Stimulated activated naive B cell treated with anti-CD40 and anti-IgM and Interleukin-4, amounts not matched to agents 10 μg/mL and 1 μg/mL and 100 μg/mL, for 72 hours (primary cell): ENCODE results near the gene ATAD3C.
"Not testable (repeated sequence)": the region's sequence is repeated elsewhere in the genome, so short reads cannot be mapped to it uniquely, and the experiment has no call there.

Experiments used
- ATAC-seq, 2 donors: fragments of 150-1000 bp; cut with Tn5 transposase; replicated peaks; 2 replicates each; pipeline ENCODE4 v1.10.0; 2021; ENCODE audit warnings: moderate library complexity in 1 of 2
- DNase-seq: peaks from one replicate; pipeline ENCODE4 v3.0.0; 2021
- H3K27ac Mint-ChIP-seq: one replicate; pipeline ENCODE4 v1.8.0; 2022; ENCODE audit warnings: mild to moderate bottlenecking, mixed read lengths
- H3K27me3 Mint-ChIP-seq, 2 donors: one replicate each; pipeline ENCODE4 v1.8.0; 2022; ENCODE audit warnings: mixed read lengths in 2 of 2
- H3K36me3 Mint-ChIP-seq, 2 donors: one replicate each; pipeline ENCODE4 v1.8.0; 2022; ENCODE audit warnings: mixed read lengths in 2 of 2, mild to moderate bottlenecking in 1 of 2
- H3K4me1 Mint-ChIP-seq, 2 donors: one replicate each; pipeline ENCODE4 v1.8.0; 2022; ENCODE audit warnings: mixed read lengths in 2 of 2, mild to moderate bottlenecking in 1 of 2
- H3K4me3 Mint-ChIP-seq, 2 donors: one replicate each; pipeline ENCODE4 v1.8.0; 2022; ENCODE audit warnings: mild to moderate bottlenecking in 2 of 2, mixed read lengths in 2 of 2, moderate library complexity in 1 of 2
- H3K9me3 Mint-ChIP-seq, 2 donors: one replicate each; pipeline ENCODE4 v1.8.0; 2022; ENCODE audit warnings: mixed read lengths in 2 of 2, mild to moderate bottlenecking in 1 of 2

Gene ATAD3C

GRCh38 chr1:1423245-1423597, 26.3 kb upstream of the ATAD3C start:
- H3K27me3 Mint-ChIP-seq, result peaks cover 31 to 57% of the 10 kb centered on the region in 2 donors
- no peaks in the 10 kb centered on the region for H3K36me3 Mint-ChIP-seq

GRCh38 chr1:1424707-1425106, 24.8 kb upstream of the ATAD3C start:
- ATAC-seq, result no peak
- Mint-ChIP-seq H3K9me3 (no peaks in the 10 kb centered on the region), H3K27me3 (peaks cover 43 to 71% of the 10 kb centered on the region in 2 donors)

More at GRCh38 chr1:1423245-1423597, 26.3 kb upstream of the ATAD3C start:
- Mint-ChIP-seq H3K9me3 (no peaks in the 10 kb centered on the region), H3K4me3 (no peak overlapping the region), H3K4me1 (peaks cover 11 to 19% of the 10 kb centered on the region in 2 donors), H3K27ac (no peak overlapping the region)
- ATAC-seq (no peak), DNase-seq (no peak)

DNA sequence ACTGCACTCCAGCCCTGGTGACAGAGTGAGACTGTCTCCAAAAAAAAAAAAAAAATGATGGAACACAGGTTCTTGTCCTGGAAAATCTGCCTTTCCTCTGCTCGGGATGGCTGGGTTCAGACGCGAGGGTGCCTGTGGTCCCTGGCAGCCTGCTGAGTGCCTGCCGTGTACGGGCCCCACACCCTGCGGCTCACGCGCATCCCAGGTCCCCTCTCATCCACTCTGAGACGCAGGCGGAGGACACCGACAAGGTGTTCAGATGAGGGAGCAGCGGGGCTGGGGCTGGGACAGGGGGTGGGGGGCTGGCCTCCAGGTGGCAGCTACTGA, 24.1 kb upstream of the ATAD3C start:
- Mint-ChIP-seq H3K4me3 (no peak overlapping the region), H3K4me1 (peaks cover 7 to 10% of the 10 kb centered on the region in 2 donors), H3K27ac (no peak overlapping the region), H3K9me3 (no peaks in the 10 kb centered on the region), H3K27me3 (peaks cover 49 to 78% of the 10 kb centered on the region in 2 donors), H3K36me3 (no peaks in the 10 kb centered on the region)
- ATAC-seq (no peak), DNase-seq (no peak)

More at GRCh38 chr1:1424707-1425106, 24.8 kb upstream of the ATAD3C start:
- no peak overlapping the region for H3K4me3 Mint-ChIP-seq
- H3K27ac Mint-ChIP-seq, result no peak overlapping the region
- peaks cover 7 to 10% of the 10 kb centered on the region in 2 donors for H3K4me1 Mint-ChIP-seq
- no peaks in the 10 kb centered on the region for H3K36me3 Mint-ChIP-seq
- no peak for DNase-seq

GRCh38 chr1:1425753-1426495, 23.6 kb upstream of the ATAD3C start:
- Mint-ChIP-seq H3K27ac (no peak overlapping the region), H3K9me3 (no peaks in the 10 kb centered on the region), H3K36me3 (no peaks in the 10 kb centered on the region), H3K4me3 (peak overlapping the region in 1 of 2 donors; percentile 56), H3K27me3 (peaks cover 49 to 78% of the 10 kb centered on the region in 2 donors), H3K4me1 (peaks cover 5 to 6% of the 10 kb centered on the region in 2 donors)
- DNase-seq, result no peak
- ATAC-seq, result peak; percentile 30 to 32

GRCh38 chr1:1426496-1427105, 22.9 kb upstream of the ATAD3C start:
- no peaks in the 10 kb centered on the region for H3K9me3 Mint-ChIP-seq
- H3K27me3 Mint-ChIP-seq, result peaks cover 47 to 76% of the 10 kb centered on the region in 2 donors
- H3K4me3 Mint-ChIP-seq, result peak overlapping the region in 1 of 2 donors; percentile 56
- H3K4me1 Mint-ChIP-seq, result peaks cover 5 to 6% of the 10 kb centered on the region in 2 donors
- no peak for DNase-seq
- no peak overlapping the region for H3K27ac Mint-ChIP-seq
- ATAC-seq, result peak; percentile 26 to 31
- H3K36me3 Mint-ChIP-seq, result no peaks in the 10 kb centered on the region

DNA sequence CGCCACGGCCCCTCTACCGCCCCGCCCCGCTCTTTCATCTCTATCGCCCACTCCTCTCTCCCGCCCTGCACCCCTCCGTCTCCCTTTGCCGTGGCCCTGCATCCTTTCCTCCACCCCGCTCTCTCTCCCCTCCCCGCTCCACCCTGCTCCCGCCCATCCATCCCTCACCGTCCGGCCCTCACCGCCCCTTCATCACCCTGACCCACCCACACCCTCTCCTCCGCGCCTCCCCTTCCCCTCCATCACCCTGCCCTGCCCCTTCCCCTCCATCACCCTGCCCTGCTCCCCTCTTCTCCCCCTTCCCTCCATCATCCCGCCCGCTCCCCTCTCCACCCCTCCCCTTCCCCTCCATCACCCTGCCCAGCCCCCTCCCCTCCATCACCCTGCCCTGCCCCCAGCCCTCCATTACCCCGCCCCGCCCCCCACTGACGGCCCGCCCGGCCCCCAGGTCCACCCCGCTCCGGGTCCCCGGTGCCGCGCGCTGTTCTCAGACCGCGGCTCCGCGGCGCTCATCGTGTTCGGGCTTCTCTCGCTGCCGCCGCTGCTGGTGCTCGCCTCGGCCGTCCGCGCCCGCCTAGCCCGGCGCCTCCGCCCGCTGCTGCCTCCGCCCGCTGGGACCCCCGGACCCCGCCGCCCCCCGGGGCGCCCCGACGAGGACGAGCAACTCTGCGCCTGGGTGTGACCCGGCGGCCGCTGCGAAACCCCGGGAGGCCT, 22.2 kb upstream of the ATAD3C start:
- Mint-ChIP-seq H3K9me3 (no peaks in the 10 kb centered on the region), H3K27me3 (peaks cover 50 to 76% of the 10 kb centered on the region in 2 donors), H3K27ac (no peak overlapping the region), H3K4me3 (no peak overlapping the region), H3K4me1 (peaks cover 5 to 6% of the 10 kb centered on the region in 2 donors), H3K36me3 (no peaks in the 10 kb centered on the region)
- DNase-seq (no peak), ATAC-seq (no peak)

GRCh38 chr1:1427820-1428148, 21.7 kb upstream of the ATAD3C start:
- Mint-ChIP-seq H3K4me1 (peaks cover 7 to 11% of the 10 kb centered on the region in 2 donors), H3K9me3 (no peaks in the 10 kb centered on the region), H3K4me3 (no peak overlapping the region), H3K27me3 (peaks cover 51 to 75% of the 10 kb centered on the region in 2 donors), H3K36me3 (no peaks in the 10 kb centered on the region), H3K27ac (no peak overlapping the region)
- no peak for DNase-seq
- no peak for ATAC-seq

DNA sequence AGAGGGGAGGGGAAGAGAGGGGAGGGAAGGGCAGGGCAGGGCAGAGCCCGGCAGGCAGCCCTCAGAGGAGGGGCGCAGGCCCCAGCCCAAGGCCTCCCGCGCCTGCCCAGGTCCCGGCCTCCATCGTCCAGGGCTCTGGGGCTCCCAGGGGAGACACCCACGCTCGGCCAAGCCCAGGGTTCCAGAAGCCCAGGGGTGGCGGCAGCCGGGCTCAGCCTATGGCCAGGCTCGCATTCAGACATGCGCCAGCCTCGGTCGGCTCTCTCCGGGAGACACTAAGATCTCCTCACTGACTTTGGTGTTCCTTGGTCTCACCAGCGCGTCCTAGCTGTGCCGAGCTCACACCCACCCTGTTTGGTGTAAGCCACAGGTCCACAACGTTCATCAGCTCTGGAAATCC, 21.3 kb upstream of the ATAD3C start:
- ATAC-seq (no peak), DNase-seq (no peak)
- H3K36me3 Mint-ChIP-seq, result no peaks in the 10 kb centered on the region
- H3K4me3 Mint-ChIP-seq, result peak overlapping the region in 1 of 2 donors; percentile 39
- no peak overlapping the region for H3K27ac Mint-ChIP-seq
- H3K27me3 Mint-ChIP-seq, result peaks cover 48 to 71% of the 10 kb centered on the region in 2 donors
- H3K4me1 Mint-ChIP-seq, result peaks cover 7 to 11% of the 10 kb centered on the region in 2 donors
- no peaks in the 10 kb centered on the region for H3K9me3 Mint-ChIP-seq

GRCh38 chr1:1428967-1429366, 20.5 kb upstream of the ATAD3C start:
- H3K9me3 Mint-ChIP-seq, ATAC-seq, DNase-seq, H3K27ac Mint-ChIP-seq, H3K4me3 Mint-ChIP-seq, H3K36me3 Mint-ChIP-seq: not testable (repeated sequence)
- Mint-ChIP-seq H3K27me3 (peaks cover 46 to 74% of the 10 kb centered on the region in 2 donors), H3K4me1 (peaks cover 9 to 19% of the 10 kb centered on the region in 2 donors)

GRCh38 chr1:1429671-1430073, 19.8 kb upstream of the ATAD3C start:
- DNase-seq (no peak), ATAC-seq (no peak)
- Mint-ChIP-seq H3K27me3 (peaks cover 42 to 76% of the 10 kb centered on the region in 2 donors), H3K36me3 (no peaks in the 10 kb centered on the region), H3K4me3 (no peak overlapping the region), H3K9me3 (no peaks in the 10 kb centered on the region), H3K4me1 (peaks cover 9 to 26% of the 10 kb centered on the region in 2 donors), H3K27ac (no peak overlapping the region)

- no peak for ATAC-seq
- DNase-seq, result no peak
- peaks cover 44 to 76% of the 10 kb centered on the region in 2 donors for H3K27me3 Mint-ChIP-seq
Measured at GRCh38 chr1:1430114-1430982, 19.1 kb upstream of the ATAD3C start.

DNA sequence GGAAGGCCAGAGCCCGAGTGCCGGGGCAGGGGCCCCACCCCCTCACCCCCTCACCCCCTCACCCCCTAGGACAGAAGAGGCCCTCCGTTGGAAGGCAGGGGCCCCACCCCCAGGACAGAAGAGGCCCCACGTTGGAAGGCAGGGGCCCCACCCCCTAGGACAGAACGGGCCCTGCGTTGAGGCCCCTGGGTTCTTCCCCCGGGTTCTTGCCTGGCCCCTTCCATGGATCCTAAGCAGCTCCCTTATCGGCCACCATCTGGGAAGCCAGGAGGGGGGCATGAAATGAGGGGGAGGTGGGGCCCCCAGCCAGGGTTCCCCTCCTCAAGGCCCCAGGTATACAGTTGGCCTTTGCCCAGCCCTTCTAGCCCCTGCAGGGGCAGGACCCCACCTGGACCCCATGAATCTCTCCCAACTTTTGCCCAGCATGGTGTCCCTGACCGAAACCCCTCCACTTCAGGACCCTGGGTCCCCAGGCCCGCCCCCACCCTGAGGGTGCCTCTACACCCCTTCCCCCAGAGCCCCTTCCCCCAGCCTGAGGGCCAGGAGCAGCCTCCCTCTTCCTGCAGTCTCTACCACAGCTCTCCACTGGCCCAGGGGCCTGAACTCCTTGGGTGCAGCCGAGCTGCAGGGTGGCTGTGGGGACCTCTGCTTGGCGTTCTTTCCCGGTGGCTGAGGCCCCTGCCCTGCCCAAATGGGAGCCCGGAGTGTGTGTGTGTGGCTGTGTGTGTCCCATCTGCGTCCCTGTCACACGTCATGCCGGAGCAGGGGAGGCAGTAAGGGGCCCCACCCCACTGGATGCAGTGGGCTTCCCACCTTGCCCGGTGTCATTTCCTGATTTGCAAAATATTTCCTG, 18.3 kb upstream of the ATAD3C start:
- Mint-ChIP-seq H3K27me3 (peaks cover 40 to 72% of the 10 kb centered on the region in 2 donors), H3K27ac (no peak overlapping the region)

More at GRCh38 chr1:1430114-1430982, 19.1 kb upstream of the ATAD3C start:
- Mint-ChIP-seq H3K4me3 (no peak overlapping the region), H3K27ac (no peak overlapping the region), H3K36me3 (no peaks in the 10 kb centered on the region), H3K4me1 (peaks cover 14 to 32% of the 10 kb centered on the region in 2 donors), H3K9me3 (no peaks in the 10 kb centered on the region)

GRCh38 chr1:1431845-1432273, 17.6 kb upstream of the ATAD3C start:
- no peaks in the 10 kb centered on the region for H3K9me3 Mint-ChIP-seq
- H3K36me3 Mint-ChIP-seq, result no peaks in the 10 kb centered on the region
- DNase-seq (no peak), ATAC-seq (no peak)
- no peak overlapping the region for H3K4me3 Mint-ChIP-seq
- H3K27ac Mint-ChIP-seq, result no peak overlapping the region
- H3K27me3 Mint-ChIP-seq, result peaks cover 40 to 73% of the 10 kb centered on the region in 2 donors
- peaks cover 15 to 34% of the 10 kb centered on the region in 2 donors for H3K4me1 Mint-ChIP-seq

More for the DNA sequence above, 18.3 kb upstream of the ATAD3C start:
- Mint-ChIP-seq H3K36me3 (no peaks in the 10 kb centered on the region), H3K9me3 (no peaks in the 10 kb centered on the region), H3K4me1 (peaks cover 14 to 36% of the 10 kb centered on the region in 2 donors), H3K4me3 (no peak overlapping the region)
- ATAC-seq (no peak), DNase-seq (no peak)
